HG02642 (cell line): ENCODE measurements around the gene MYCN.
"Not testable (repeated sequence)": the region's sequence is repeated elsewhere in the genome, so short reads cannot be mapped to it uniquely, and the experiment has no call there.

Experiments used
- ATAC-seq: cut with Tn5 transposase; IDR thresholded peaks from one replicate; pipeline ENCODE4 v1.9.1; 2021; ENCODE audit warnings: mild to moderate bottlenecking; ENCODE audit not compliant: unreplicated experiment, poor library complexity

The MYCN gene

GRCh38 chr2:15942711-15943345 is 2.5 kb downstream of the MYCN start:
- ATAC-seq, result no peak

GRCh38 chr2:15943378-15944280 is 3.3 kb downstream of the MYCN start:
- ATAC-seq, result no peak

- no peak for ATAC-seq
Observed at GRCh38 chr2:15944325-15945017, 4.1 kb downstream of the MYCN start.

GRCh38 chr2:15945909-15946705 is 5.8 kb downstream of the MYCN start:
- no peak for ATAC-seq

GRCh38 chr2:15946983-15947382 is 6.6 kb downstream of the MYCN start:
- ATAC-seq, result no peak

- no peak for ATAC-seq
Observed at GRCh38 chr2:15947431-15947830, 7.1 kb downstream of the MYCN start.

GRCh38 chr2:15948704-15948957 is 8.3 kb downstream of the MYCN start:
- ATAC-seq, result no peak

- ATAC-seq, result no peak
Observed at GRCh38 chr2:15949126-15949525, 8.8 kb downstream of the MYCN start.

GRCh38 chr2:15949551-15949950 is 9.2 kb downstream of the MYCN start:
- no peak for ATAC-seq

GRCh38 chr2:15950088-15950952 is 10.0 kb downstream of the MYCN start:
- no peak for ATAC-seq

- not testable (repeated sequence) for ATAC-seq
Observed at GRCh38 chr2:15951936-15952335, 11.6 kb downstream of the MYCN start.

GRCh38 chr2:15952451-15953146 is 12.2 kb downstream of the MYCN start:
- ATAC-seq, result no peak

GRCh38 chr2:15953147-15953630 is 12.8 kb downstream of the MYCN start:
- no peak for ATAC-seq

- no peak for ATAC-seq
Observed at GRCh38 chr2:15953891-15954680, 13.7 kb downstream of the MYCN start.

GRCh38 chr2:15954761-15955160 is 14.4 kb downstream of the MYCN start:
- ATAC-seq, result no peak

- no peak for ATAC-seq
Observed at GRCh38 chr2:15955232-15955988, 15.1 kb downstream of the MYCN start.

- no peak for ATAC-seq
Observed at GRCh38 chr2:15956230-15956629, 15.9 kb downstream of the MYCN start.
